ENCODE data around the gene D2HGDH.
"Not testable (repeated sequence)": the region's sequence is repeated elsewhere in the genome, so short reads cannot be mapped to it uniquely, and the experiment has no call there.

Gene D2HGDH

GRCh38 chr2:241724975-241725870, 9.2 kb upstream of the D2HGDH start:
- no peak for DNase-seq (ENCODE audit: extremely low read depth in 1 of 2, low read depth in 1 of 2)

- DNase-seq (ENCODE audit: extremely low read depth in 1 of 2, low read depth in 1 of 2), result no peak
Measured at GRCh38 chr2:241726459-241726858, 8.0 kb upstream of the D2HGDH start.

DNA sequence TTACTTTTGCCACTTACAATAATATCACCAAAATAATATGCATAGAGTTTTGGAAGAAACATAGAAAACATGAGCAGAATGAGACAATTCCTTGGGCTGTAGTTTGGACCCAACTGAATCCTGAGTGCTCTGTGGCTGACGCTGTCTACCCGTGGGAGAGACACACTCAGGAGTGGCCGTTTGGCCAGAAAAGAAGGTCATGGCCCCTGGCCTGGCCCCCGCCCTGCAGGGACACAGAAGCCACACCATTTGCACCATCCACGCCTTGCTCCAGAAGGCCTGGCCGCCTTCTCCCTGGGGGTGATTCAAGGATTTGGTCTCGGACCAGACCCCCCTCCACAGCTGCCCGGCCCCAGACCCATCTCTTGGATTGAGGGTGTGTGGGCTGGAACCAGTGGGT, 6.4 kb upstream of the D2HGDH start:
- no peak for DNase-seq (ENCODE audit: extremely low read depth in 1 of 2, low read depth in 1 of 2)

DNA sequence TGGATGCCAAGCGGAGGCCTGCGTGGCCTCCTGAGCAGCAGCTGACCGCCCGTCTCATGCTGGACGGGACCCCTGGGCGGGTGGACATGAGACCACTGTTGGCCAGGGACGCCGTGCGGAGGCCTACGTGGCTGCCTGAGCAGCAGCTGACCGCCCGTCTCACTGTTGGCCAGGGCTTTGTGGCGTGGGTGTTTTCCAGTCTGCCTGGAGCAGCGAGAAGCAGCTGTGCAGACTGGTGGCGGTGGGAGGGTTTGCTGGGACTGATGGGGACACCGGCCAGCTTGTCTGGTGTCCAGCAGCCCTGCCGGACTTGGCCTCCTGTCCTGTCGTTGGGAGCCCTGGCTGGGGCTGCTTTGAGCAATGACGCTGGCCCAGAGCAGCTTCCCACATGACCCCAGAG, 5.8 kb upstream of the D2HGDH start:
- DNase-seq (ENCODE audit: extremely low read depth in 1 of 2, low read depth in 1 of 2), result no peak

DNA sequence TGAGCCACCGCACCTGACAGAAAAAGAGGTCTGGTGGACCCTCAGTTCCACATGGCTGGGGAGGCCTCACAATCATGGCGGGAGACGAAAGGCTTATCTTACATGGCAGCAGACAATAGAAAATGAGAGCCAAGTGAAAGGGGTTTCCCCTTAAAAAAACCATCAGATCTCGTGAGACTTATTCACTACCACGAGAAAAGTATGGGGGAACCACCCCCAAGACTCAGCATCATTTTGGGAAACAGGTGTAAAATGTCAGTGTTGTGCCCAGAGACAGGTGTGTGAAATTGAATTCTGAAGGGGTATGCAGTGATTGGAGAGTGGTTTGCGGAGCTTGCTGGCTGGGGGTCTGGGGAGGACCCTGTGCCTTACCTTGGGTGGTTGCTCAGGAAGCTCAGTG, 4.6 kb upstream of the D2HGDH start:
- no peak for DNase-seq (ENCODE audit: extremely low read depth in 1 of 2, low read depth in 1 of 2)

GRCh38 chr2:241730671-241731293, 3.6 kb upstream of the D2HGDH start:
- DNase-seq (ENCODE audit: extremely low read depth in 1 of 2, low read depth in 1 of 2), result no peak

- peak in 1 of 2 donors; percentile 59 for DNase-seq (ENCODE audit: extremely low read depth in 1 of 2, low read depth in 1 of 2)
Measured at GRCh38 chr2:241732513-241733186, 1.8 kb upstream of the D2HGDH start.

- no peak for DNase-seq (ENCODE audit: extremely low read depth in 1 of 2, low read depth in 1 of 2)
Measured at GRCh38 chr2:241733391-241734207, 831 bp upstream of the D2HGDH start.

GRCh38 chr2:241734208-241734466, 293 bp upstream of the D2HGDH start:
- no peak for DNase-seq (ENCODE audit: extremely low read depth in 1 of 2, low read depth in 1 of 2)

DNA sequence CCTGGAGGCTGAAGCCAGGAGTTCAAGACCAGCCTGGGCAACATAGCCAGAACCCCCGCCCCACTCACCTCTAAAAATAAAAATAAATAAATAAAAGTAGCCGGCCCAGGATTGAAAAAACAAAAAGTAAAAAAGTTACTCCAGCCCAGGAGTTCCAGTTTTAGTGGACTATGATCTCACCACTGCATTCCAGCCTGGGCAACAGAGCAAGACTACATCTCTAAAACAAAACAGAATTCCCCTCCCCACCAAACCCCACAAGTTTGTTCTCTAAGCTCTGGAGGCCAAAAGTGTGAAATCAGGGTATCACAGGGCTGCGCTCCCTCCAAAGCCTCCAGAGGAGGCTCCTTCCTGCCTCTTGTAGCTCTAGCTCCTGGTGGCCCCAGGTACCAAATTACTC, 1.7 kb downstream of the D2HGDH start:
- no peak for DNase-seq (ENCODE audit: extremely low read depth in 1 of 2, low read depth in 1 of 2)

GRCh38 chr2:241738040-241738686, 3.7 kb downstream of the D2HGDH start:
- DNase-seq (ENCODE audit: extremely low read depth in 1 of 2, low read depth in 1 of 2), result no peak

DNA sequence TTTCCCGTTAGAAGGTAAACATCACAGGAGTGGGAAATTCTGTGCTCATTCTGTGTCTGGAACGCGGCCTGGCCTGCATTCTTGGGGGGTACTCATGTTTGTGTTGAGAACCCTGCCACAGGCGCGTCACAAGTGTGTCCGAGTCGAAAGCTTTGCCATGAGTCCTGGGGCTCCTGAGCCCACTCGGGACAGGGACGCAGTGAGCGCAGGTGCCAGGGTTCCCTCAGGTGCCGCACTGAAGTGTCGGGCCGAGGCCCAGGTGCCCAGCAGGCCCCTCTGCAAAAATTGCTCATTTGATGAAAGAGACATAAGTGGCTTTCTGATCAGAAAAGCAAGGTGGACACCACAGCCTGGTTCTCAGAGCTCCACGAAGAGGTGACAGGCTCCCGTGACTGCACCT, 4.7 kb downstream of the D2HGDH start:
- DNase-seq (ENCODE audit: extremely low read depth in 1 of 2, low read depth in 1 of 2), result no peak

- peak in 1 of 2 donors; percentile 78 for DNase-seq (ENCODE audit: extremely low read depth in 1 of 2, low read depth in 1 of 2)
Measured at GRCh38 chr2:241739651-241740050, 5.2 kb downstream of the D2HGDH start.

DNA sequence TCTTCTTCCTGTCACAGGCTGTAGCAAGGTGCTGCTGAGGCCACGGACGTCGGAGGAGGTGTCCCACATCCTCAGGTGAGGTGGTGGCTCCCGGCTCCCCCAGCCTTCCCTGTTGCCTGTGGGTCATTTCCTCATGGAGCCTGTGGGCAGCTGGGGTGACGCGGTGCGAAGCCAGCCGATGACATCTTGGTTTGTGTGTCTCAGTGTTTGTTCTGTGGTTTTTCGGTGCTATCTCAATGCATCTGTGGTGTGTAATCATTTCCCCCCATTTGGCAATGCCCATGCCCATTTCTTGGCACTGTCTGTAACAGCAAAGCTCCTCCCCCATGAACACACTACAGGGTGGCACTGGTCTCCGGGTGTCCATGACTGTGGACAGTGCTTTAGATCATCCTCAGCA, 6.6 kb downstream of the D2HGDH start:
- peak in 1 of 2 donors; percentile 50 for DNase-seq (ENCODE audit: extremely low read depth in 1 of 2, low read depth in 1 of 2)

DNA sequence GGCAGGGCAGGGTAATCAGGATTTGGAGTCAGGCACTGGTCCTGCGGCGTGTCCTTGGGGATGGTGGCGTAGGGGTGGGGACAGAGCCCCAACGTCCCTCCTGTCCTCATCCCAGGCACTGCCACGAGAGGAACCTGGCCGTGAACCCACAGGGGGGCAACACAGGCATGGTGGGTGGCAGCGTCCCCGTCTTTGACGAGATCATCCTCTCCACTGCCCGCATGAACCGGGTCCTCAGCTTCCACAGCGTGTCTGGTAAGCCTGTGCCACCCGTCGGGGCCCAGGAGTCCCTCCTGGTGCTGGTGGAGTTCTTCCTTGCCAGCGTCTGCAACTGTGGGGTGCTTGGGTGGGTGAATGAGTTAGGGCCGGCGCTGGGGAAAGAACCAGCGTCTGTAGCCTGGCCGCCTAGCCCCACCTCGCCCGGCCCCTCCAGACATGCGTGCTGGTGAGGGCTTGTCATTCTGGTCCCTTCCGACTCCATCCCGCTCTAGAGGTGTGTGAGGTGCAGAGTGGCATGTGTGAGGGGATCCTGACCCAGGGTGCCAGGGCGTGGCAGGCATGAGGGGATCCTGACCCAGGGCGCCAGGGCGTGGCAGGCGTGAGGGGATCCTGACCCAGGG, 8.0 kb downstream of the D2HGDH start:
- DNase-seq (ENCODE audit: extremely low read depth in 1 of 2, low read depth in 1 of 2), result no peak

DNA sequence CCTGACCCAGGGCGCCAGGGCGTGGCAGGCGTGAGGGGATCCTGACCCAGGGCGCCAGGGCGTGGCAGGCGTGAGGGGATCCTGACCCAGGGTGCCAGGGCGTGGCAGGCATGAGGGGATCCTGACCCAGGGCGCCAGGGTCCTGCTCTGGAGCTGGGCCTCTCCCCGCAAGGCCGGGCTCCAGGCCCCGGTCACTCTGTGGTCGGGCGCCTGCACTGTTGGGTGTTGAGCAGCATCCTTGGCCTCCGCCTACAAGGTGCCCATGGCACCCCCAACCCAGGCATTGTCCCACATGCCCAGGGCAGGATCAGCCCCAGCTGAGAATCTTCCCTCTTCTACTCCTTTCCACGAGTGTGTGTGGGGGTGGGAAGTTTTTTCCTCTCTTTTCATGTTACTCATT, 8.6 kb downstream of the D2HGDH start:
- DNase-seq (ENCODE audit: extremely low read depth in 1 of 2, low read depth in 1 of 2), result not testable (repeated sequence)

- DNase-seq (ENCODE audit: extremely low read depth in 1 of 2, low read depth in 1 of 2), result no peak
Measured at GRCh38 chr2:241743620-241744019, 9.2 kb downstream of the D2HGDH start.

DNA sequence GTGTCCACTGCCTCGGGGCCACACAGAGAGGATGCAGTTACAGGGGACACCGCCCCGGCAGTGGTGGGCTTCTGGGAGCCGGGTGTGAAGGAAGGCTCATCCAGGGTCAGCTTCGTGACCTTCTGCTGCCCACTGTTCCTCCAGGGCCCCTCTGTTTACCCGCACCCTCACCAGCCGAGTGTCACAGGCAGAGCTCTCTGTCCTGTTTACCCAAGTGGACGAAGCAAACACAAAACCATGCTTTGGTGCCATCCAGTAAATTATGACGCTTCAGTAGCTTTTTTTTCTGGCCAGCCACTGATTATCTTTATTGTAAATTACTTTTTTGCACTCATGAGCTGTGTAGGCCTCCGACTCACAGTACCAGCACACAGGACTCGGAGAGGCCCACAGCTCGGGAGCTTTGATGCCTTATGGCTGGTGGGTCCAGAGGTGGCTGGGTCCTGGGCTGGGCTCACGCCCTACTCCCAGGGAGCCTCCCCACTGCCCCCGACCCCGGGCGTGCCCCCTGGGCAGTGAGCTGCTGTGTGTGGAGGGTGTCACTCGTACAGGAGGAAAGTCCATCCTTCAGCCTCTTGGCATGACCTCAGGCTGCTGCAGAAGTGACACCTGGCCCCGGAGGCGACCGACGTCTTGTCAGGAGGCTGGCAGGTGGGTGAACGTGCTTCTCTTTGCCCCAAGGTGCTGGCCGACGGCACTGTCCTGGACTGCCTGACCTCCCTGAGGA, 9.8 kb downstream of the D2HGDH start:
- no peak for DNase-seq (ENCODE audit: extremely low read depth in 1 of 2, low read depth in 1 of 2)

DNA sequence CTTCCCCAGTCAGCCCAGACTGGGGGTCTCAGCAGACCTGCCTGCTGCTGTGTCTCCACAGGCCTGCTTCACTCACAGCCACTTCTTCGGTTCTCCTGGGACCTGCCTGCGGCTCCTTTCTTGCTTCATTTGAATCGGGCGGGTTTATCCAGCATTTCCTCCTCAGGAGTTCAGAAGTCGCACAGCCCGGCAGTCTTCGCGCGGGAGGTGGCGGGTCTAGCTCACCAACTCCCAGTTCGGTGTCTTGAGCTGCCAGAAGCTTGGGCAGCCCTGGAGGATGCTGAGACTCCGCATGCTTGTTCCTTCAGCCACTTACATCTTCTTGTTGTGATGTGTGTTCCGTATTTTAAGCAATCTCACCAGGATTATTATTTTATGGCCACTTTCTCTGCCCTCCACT, 10.8 kb downstream of the D2HGDH start:
- DNase-seq (ENCODE audit: extremely low read depth in 1 of 2, low read depth in 1 of 2), result no peak

DNA sequence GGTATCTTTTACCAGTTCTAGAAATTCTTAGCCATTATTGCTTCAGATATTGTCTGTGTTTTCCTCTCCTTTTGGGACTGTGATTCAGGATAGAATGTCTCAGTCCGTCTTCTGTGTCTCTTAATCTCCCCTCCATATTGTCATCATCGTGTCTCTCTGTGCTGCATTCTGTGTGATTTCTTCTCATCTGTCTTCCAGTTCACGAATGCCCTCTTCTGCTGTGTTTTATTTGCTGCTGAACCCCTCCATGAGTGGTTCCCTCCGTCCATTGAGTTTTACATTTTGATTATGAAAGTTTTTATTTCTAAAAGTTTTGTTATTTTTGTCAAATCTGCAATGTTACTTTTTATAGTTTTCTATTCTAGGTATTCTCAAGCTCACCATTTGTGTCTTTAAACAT, 11.7 kb downstream of the D2HGDH start:
- no peak for DNase-seq (ENCODE audit: extremely low read depth in 1 of 2, low read depth in 1 of 2)

All from stimulated activated CD8-positive, alpha-beta memory T cell treated with anti-CD3 and anti-CD28 coated beads, Interleukin-7, amount 100 ng/mL, for 48 hours (primary cell).